Fibroblast of mammary gland (primary cell): ENCODE measurements around the gene PGA5.
A peak's percentile ranks its signal among the peaks of the same experiment; 100 is the strongest.

Experiments
- DNase-seq: peaks from one replicate; pipeline ENCODE4 v3.0.0-alpha.2; 2010; ENCODE audit warnings: low read depth
- H3K4me3 ChIP-seq: 2 replicates; pipeline ENCODE4 v1.5.1; 2011; ENCODE audit warnings: low read depth, mild to moderate bottlenecking, low read length, moderate library complexity; ENCODE audit not compliant: control insufficient read depth
- CTCF ChIP-seq: conservative IDR thresholded peaks from 2 replicates; pipeline ENCODE4 v1.5.1; 2011; ENCODE audit warnings: low read depth, low read length, inconsistent platforms; ENCODE audit not compliant: control insufficient read depth, insufficient read depth

Gene PGA5

GRCh38 chr11:61267437-61267841 lies 26.5 kb downstream of the PGA5 start:
- no peak for DNase-seq
- TF ChIP-seq CTCF = no peak
- no peak overlapping the region for H3K4me3 ChIP-seq

GRCh38 chr11:61268588-61269250 lies 27.7 kb downstream of the PGA5 start:
- no peak overlapping the region for H3K4me3 ChIP-seq
- TF ChIP-seq CTCF = no peak
- no peak for DNase-seq

- TF ChIP-seq CTCF = no peak
- H3K4me3 ChIP-seq = no peak overlapping the region
Observed at GRCh38 chr11:61270354-61271076, 29.5 kb downstream of the PGA5 start.

GRCh38 chr11:61272731-61273130 lies 31.8 kb downstream of the PGA5 start:
- no peak for DNase-seq
- no peak for TF ChIP-seq CTCF
- H3K4me3 ChIP-seq = no peak overlapping the region

More at GRCh38 chr11:61270354-61271076, 29.5 kb downstream of the PGA5 start:
- DNase-seq = peak; percentile 74

- H3K4me3 ChIP-seq = no peak overlapping the region
- TF ChIP-seq CTCF = no peak
- DNase-seq = no peak
Observed at GRCh38 chr11:61273178-61274078, 32.5 kb downstream of the PGA5 start.

GRCh38 chr11:61274084-61274483 lies 33.1 kb downstream of the PGA5 start:
- TF ChIP-seq CTCF = no peak
- H3K4me3 ChIP-seq = no peak overlapping the region
- no peak for DNase-seq
